Measurements from ENCODE around the gene CDH22.

DNA sequence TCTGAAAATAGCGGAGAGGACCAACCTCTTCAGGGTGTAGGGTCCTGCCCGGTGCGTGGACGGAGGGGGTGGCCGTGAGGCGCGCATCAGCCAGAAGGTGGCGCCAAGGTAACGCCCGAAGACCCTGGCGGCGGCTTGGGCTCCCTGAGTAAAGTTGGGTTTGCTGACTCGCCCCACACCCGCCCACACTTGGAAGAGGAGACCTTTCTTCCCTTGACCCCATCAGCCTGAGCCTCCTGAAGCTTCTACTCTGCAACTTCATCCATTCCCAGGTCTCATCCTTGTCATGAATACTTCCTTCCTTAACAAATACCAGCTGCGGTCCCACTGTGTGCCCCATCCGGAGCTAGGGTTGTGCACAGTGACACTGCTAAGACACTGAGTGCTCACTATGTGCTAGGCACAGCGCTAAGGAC, 175.6 kb downstream of the CDH22 start:
- TF ChIP-seq CTCF (IDR thresholded peaks at IDR 0.05) (peak; percentile 87), EZH2 (IDR thresholded peaks at IDR 0.05; ENCODE audit: borderline replicate concordance, insufficient read depth, low read depth, low read length, poor library complexity, severe bottlenecking) (no peak)
